Measurements from ENCODE around the gene MMP19.

MMP19 gene

GRCh38 chr12:55831447-55831815 is 11.3 kb downstream of the MMP19 start:
- Mint-ChIP-seq H3K27ac (no peak overlapping the region), H3K27me3 (no peaks in the 10 kb centered on the region), H3K4me3 (peak overlapping the region; percentile 59 to 99), H3K4me1 (peaks cover 28 to 46% of the 10 kb centered on the region in 2 donors), H3K36me3 (peaks cover 25 to 30% of the 10 kb centered on the region in 2 donors), H3K9me3 (no peaks in the 10 kb centered on the region)
- DNase-seq (no peak), ATAC-seq (replicated peaks) (no peak)

- no peaks in the 10 kb centered on the region for H3K27me3 Mint-ChIP-seq
- peak in 1 of 2 donors; percentile 23 for ATAC-seq (replicated peaks)
- peak; percentile 41 for DNase-seq
- peak overlapping the region; percentile 99 to 100 for H3K4me3 Mint-ChIP-seq
- H3K36me3 Mint-ChIP-seq, result peaks cover 27 to 37% of the 10 kb centered on the region in 2 donors
- H3K9me3 Mint-ChIP-seq, result no peaks in the 10 kb centered on the region
- peak overlapping the region; percentile 96 for H3K27ac Mint-ChIP-seq
- H3K4me1 Mint-ChIP-seq, result peaks cover 31 to 52% of the 10 kb centered on the region in 2 donors
Observed at GRCh38 chr12:55830601-55831446, 11.9 kb downstream of the MMP19 start.

GRCh38 chr12:55829967-55830600 is 12.7 kb downstream of the MMP19 start:
- Mint-ChIP-seq H3K4me1 (peaks cover 33 to 56% of the 10 kb centered on the region in 2 donors), H3K36me3 (peaks cover 28 to 39% of the 10 kb centered on the region in 2 donors), H3K27me3 (no peaks in the 10 kb centered on the region), H3K9me3 (no peaks in the 10 kb centered on the region), H3K4me3 (peak overlapping the region; percentile 99 to 100), H3K27ac (peak overlapping the region; percentile 96)
- peak; percentile 28 to 32 for ATAC-seq (replicated peaks)
- DNase-seq, result peak; percentile 21

GRCh38 chr12:55828357-55828756 is 14.4 kb downstream of the MMP19 start:
- H3K9me3 Mint-ChIP-seq, result no peaks in the 10 kb centered on the region
- H3K36me3 Mint-ChIP-seq, result peaks cover 25 to 40% of the 10 kb centered on the region in 2 donors
- peak overlapping the region; percentile 96 for H3K27ac Mint-ChIP-seq
- H3K4me1 Mint-ChIP-seq, result peaks cover 34 to 71% of the 10 kb centered on the region in 2 donors
- no peaks in the 10 kb centered on the region for H3K27me3 Mint-ChIP-seq
- ATAC-seq (replicated peaks), result no peak
- H3K4me3 Mint-ChIP-seq, result peak overlapping the region; percentile 99 to 100
- DNase-seq, result no peak

- no peak for DNase-seq
Observed at GRCh38 chr12:55827806-55828205, 14.9 kb downstream of the MMP19 start.

GRCh38 chr12:55824726-55825125 is 18.0 kb downstream of the MMP19 start:
- no peak for DNase-seq
- peaks cover 25 to 60% of the 10 kb centered on the region in 2 donors for H3K4me1 Mint-ChIP-seq
- H3K27ac Mint-ChIP-seq, result peak overlapping the region; percentile 39
- peaks cover 36 to 45% of the 10 kb centered on the region in 2 donors for H3K36me3 Mint-ChIP-seq
- no peaks in the 10 kb centered on the region for H3K27me3 Mint-ChIP-seq
- no peak for ATAC-seq (replicated peaks)
- no peak overlapping the region for H3K4me3 Mint-ChIP-seq
- no peaks in the 10 kb centered on the region for H3K9me3 Mint-ChIP-seq

More at GRCh38 chr12:55827806-55828205, 14.9 kb downstream of the MMP19 start:
- Mint-ChIP-seq H3K27me3 (no peaks in the 10 kb centered on the region), H3K4me1 (peaks cover 36 to 74% of the 10 kb centered on the region in 2 donors), H3K4me3 (peak overlapping the region; percentile 99 to 100), H3K9me3 (no peaks in the 10 kb centered on the region), H3K36me3 (peaks cover 27 to 44% of the 10 kb centered on the region in 2 donors), H3K27ac (peak overlapping the region; percentile 96)
- no peak for ATAC-seq (replicated peaks)

GRCh38 chr12:55823419-55823818 is 19.3 kb downstream of the MMP19 start:
- H3K36me3 Mint-ChIP-seq, result peaks cover 36 to 50% of the 10 kb centered on the region in 2 donors
- no peaks in the 10 kb centered on the region for H3K27me3 Mint-ChIP-seq
- peak overlapping the region; percentile 42 for H3K27ac Mint-ChIP-seq
- H3K4me1 Mint-ChIP-seq, result peaks cover 30 to 69% of the 10 kb centered on the region in 2 donors
- H3K9me3 Mint-ChIP-seq, result no peaks in the 10 kb centered on the region
- DNase-seq (no peak), ATAC-seq (replicated peaks) (no peak)
- no peak overlapping the region for H3K4me3 Mint-ChIP-seq

- peaks cover 18 to 58% of the 10 kb centered on the region in 2 donors for H3K4me1 Mint-ChIP-seq
- DNase-seq (no peak), ATAC-seq (replicated peaks) (no peak)
- peak overlapping the region; percentile 7 for H3K27ac Mint-ChIP-seq
- no peaks in the 10 kb centered on the region for H3K9me3 Mint-ChIP-seq
- no peaks in the 10 kb centered on the region for H3K27me3 Mint-ChIP-seq
- no peak overlapping the region for H3K4me3 Mint-ChIP-seq
- H3K36me3 Mint-ChIP-seq, result peaks cover 24 to 38% of the 10 kb centered on the region in 2 donors
Observed at GRCh38 chr12:55822228-55822627, 20.5 kb downstream of the MMP19 start.

GRCh38 chr12:55820679-55821078 is 22.1 kb downstream of the MMP19 start:
- Mint-ChIP-seq H3K4me1 (peaks cover 13 to 44% of the 10 kb centered on the region in 2 donors), H3K27ac (no peak overlapping the region), H3K4me3 (no peak overlapping the region), H3K9me3 (no peaks in the 10 kb centered on the region), H3K27me3 (no peaks in the 10 kb centered on the region), H3K36me3 (peaks cover 20 to 28% of the 10 kb centered on the region in 2 donors)
- no peak for ATAC-seq (replicated peaks)
- no peak for DNase-seq

GRCh38 chr12:55818886-55819285 is 23.9 kb downstream of the MMP19 start:
- no peaks in the 10 kb centered on the region for H3K9me3 Mint-ChIP-seq
- ATAC-seq (replicated peaks), result no peak
- H3K27me3 Mint-ChIP-seq, result no peaks in the 10 kb centered on the region
- no peak overlapping the region for H3K4me3 Mint-ChIP-seq
- peak overlapping the region; percentile 78 for H3K27ac Mint-ChIP-seq
- H3K4me1 Mint-ChIP-seq, result peaks cover 16 to 50% of the 10 kb centered on the region in 2 donors
- DNase-seq, result no peak
- H3K36me3 Mint-ChIP-seq, result peaks cover 23 to 28% of the 10 kb centered on the region in 2 donors

- ATAC-seq (replicated peaks) (peak; percentile 52 to 54), DNase-seq (no peak)
- H3K36me3 Mint-ChIP-seq, result peaks cover 22 to 28% of the 10 kb centered on the region in 2 donors
- H3K27ac Mint-ChIP-seq, result peak overlapping the region; percentile 60
- no peak overlapping the region for H3K4me3 Mint-ChIP-seq
- H3K9me3 Mint-ChIP-seq, result no peaks in the 10 kb centered on the region
- H3K27me3 Mint-ChIP-seq, result no peaks in the 10 kb centered on the region
- peaks cover 15 to 47% of the 10 kb centered on the region in 2 donors for H3K4me1 Mint-ChIP-seq
Observed at GRCh38 chr12:55818140-55818728, 24.5 kb downstream of the MMP19 start.

- H3K4me3 Mint-ChIP-seq, result no peak within 1 kb of the TSS
- H3K4me1 Mint-ChIP-seq, result peaks cover 17 to 52% of the 10 kb centered on the region in 2 donors
- ATAC-seq (replicated peaks), result peak; percentile 96 to 97
- H3K27ac Mint-ChIP-seq, result peak within 1 kb of the TSS; percentile 60
- H3K36me3 Mint-ChIP-seq, result peaks cover 21 to 28% of the 10 kb centered on the region in 2 donors
- no peaks in the 10 kb centered on the region for H3K27me3 Mint-ChIP-seq
- peak; percentile 98 for DNase-seq
- no peaks in the 10 kb centered on the region for H3K9me3 Mint-ChIP-seq
Observed at GRCh38 chr12:55817345-55818139, 25.2 kb downstream of the MMP19 start, which contains the start of the genes ORMDL2 and SARNP. Gene ORMDL2, plus strand, starts transcription at chr12:55818041. Its CDS starts 959 bp downstream, at chr12:55819000. Gene SARNP, minus strand, starts transcription at chr12:55817724. Its CDS starts 23 bp downstream, at chr12:55817701.

- H3K27ac Mint-ChIP-seq, result no peak overlapping the region
- ATAC-seq (replicated peaks) (no peak), DNase-seq (no peak)
- H3K4me3 Mint-ChIP-seq, result no peak overlapping the region
- no peaks in the 10 kb centered on the region for H3K9me3 Mint-ChIP-seq
- H3K4me1 Mint-ChIP-seq, result peaks cover 24 to 58% of the 10 kb centered on the region in 2 donors
- no peaks in the 10 kb centered on the region for H3K27me3 Mint-ChIP-seq
- peaks cover 17 to 28% of the 10 kb centered on the region in 2 donors for H3K36me3 Mint-ChIP-seq
Observed at GRCh38 chr12:55816881-55817344, 25.8 kb downstream of the MMP19 start.
